DND-41 (cell line): ENCODE measurements around the gene ARX.
A peak's percentile ranks its signal among the peaks of the same experiment; 100 is the strongest.

ENCODE experiments used
- ATAC-seq: fragments of 200-7000 bp; cut with Tn5 transposase; 3 replicates; pipeline ENCODE4 v1.9.1; 2021; ENCODE audit warnings: low read depth; ENCODE audit not compliant: insufficient read depth
- DNase-seq: peaks from one replicate; pipeline ENCODE4 v3.0.0-alpha.2; 2020
- H2AFZ ChIP-seq: 2 replicates; pipeline ENCODE4 v1.6.0; 2012; ENCODE audit warnings: low read depth, low read length
- H3K27ac ChIP-seq: 2 replicates; pipeline ENCODE4 v1.5.1; 2012; ENCODE audit warnings: low read length, inconsistent platforms
- H3K27me3 ChIP-seq: fragments of 200-600 bp; sonication (generic); 2 replicates; pipeline ENCODE4 v1.6.0; 2012; ENCODE audit warnings: low read length, mild to moderate bottlenecking, inconsistent platforms; ENCODE audit not compliant: insufficient read depth, poor library complexity
- H3K36me3 ChIP-seq: 2 replicates; pipeline ENCODE4 v1.5.1; 2012; ENCODE audit warnings: low read length, inconsistent platforms; ENCODE audit not compliant: insufficient read depth
- H3K4me1 ChIP-seq: 2 replicates; pipeline ENCODE4 v1.5.1; 2012; ENCODE audit warnings: mild to moderate bottlenecking, low read length; ENCODE audit not compliant: insufficient read depth
- H3K4me2 ChIP-seq: 2 replicates; pipeline ENCODE4 v1.6.0; 2012; ENCODE audit warnings: mild to moderate bottlenecking, moderate library complexity, low read length, inconsistent platforms; ENCODE audit not compliant: insufficient read depth
- H3K4me3 ChIP-seq, 2 experiments: fragments of 200-600 bp in 1 of 2; shearing (Covaris generic) in 1 of 2; 2 replicates each; pipeline ENCODE4 v1.5.1; 2012 to 2016; ENCODE audit warnings: inconsistent platforms in 2 of 2, low read length in 2 of 2, mild to moderate bottlenecking in 2 of 2, low read depth in 1 of 2, moderate library complexity in 1 of 2
- H3K79me2 ChIP-seq: 2 replicates; pipeline ENCODE4 v1.6.0; 2012; ENCODE audit warnings: low read length, inconsistent platforms; ENCODE audit not compliant: insufficient read depth
- H3K9ac ChIP-seq: 2 replicates; pipeline ENCODE4 v1.6.0; 2012; ENCODE audit warnings: low read depth, mild to moderate bottlenecking, inconsistent platforms, low read length, moderate library complexity
- H3K9me3 ChIP-seq: 2 replicates; pipeline ENCODE4 v1.5.1; 2012; ENCODE audit warnings: low read length, moderate library complexity, mild to moderate bottlenecking, inconsistent platforms; ENCODE audit not compliant: insufficient read depth, severe bottlenecking
- H4K20me1 ChIP-seq: 2 replicates; pipeline ENCODE4 v1.6.0; 2012; ENCODE audit warnings: low read length; ENCODE audit not compliant: insufficient read depth
- EZH2 ChIP-seq: IDR thresholded peaks from 3 replicates; pipeline ENCODE4 v1.6.1; 2012; ENCODE audit warnings: borderline replicate concordance, low read depth, mild to moderate bottlenecking, moderate library complexity, low read length, inconsistent platforms; ENCODE audit not compliant: severe bottlenecking
- TF ChIP-seq, protein P1 (sequence below): IDR thresholded peaks from 2 replicates; pipeline ENCODE4 v1.5.1; 2012; ENCODE audit warnings: borderline replicate concordance, low read length, moderate library complexity, mild to moderate bottlenecking; ENCODE audit not compliant: poor library complexity, severe bottlenecking; ENCODE audit errors: extremely low read depth

ARX gene

DNA sequence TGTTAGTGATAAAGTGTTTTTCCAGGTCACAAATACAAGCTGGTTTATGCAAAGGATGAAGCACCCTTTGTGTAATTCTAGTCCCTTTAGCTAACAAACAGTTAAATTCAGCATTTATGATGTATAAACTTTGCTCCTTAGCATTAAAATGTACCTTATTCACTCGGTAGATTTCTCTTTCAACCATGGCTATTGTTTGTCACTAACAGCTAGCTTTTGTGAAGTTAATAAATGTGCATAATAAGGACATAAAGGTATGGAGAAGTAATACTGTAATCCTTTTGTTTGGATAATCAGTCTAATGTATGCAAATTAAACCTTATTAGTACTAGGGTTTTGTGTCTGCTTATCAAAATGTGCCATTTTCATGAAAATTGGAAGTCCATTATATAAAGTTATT lies 34.2 kb upstream of the ARX start:
- H3K4me2 ChIP-seq, result peak overlapping the region; percentile 49
- no peaks in the 10 kb centered on the region for H4K20me1 ChIP-seq
- no peak for TF ChIP-seq EZH2
- TF ChIP-seq, protein P1, sequence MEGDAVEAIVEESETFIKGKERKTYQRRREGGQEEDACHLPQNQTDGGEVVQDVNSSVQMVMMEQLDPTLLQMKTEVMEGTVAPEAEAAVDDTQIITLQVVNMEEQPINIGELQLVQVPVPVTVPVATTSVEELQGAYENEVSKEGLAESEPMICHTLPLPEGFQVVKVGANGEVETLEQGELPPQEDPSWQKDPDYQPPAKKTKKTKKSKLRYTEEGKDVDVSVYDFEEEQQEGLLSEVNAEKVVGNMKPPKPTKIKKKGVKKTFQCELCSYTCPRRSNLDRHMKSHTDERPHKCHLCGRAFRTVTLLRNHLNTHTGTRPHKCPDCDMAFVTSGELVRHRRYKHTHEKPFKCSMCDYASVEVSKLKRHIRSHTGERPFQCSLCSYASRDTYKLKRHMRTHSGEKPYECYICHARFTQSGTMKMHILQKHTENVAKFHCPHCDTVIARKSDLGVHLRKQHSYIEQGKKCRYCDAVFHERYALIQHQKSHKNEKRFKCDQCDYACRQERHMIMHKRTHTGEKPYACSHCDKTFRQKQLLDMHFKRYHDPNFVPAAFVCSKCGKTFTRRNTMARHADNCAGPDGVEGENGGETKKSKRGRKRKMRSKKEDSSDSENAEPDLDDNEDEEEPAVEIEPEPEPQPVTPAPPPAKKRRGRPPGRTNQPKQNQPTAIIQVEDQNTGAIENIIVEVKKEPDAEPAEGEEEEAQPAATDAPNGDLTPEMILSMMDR, result no peak
- no peak for ATAC-seq
- DNase-seq, result no peak
- no peak overlapping the region for H3K4me3 ChIP-seq
- no peaks in the 10 kb centered on the region for H3K27me3 ChIP-seq
- no peaks in the 10 kb centered on the region for H3K36me3 ChIP-seq
- no peak overlapping the region for H3K9ac ChIP-seq
- H3K9me3 ChIP-seq, result no peaks in the 10 kb centered on the region
- H2AFZ ChIP-seq, result no peak overlapping the region
- H3K4me1 ChIP-seq, result peaks cover 16% of the 10 kb centered on the region
- H3K27ac ChIP-seq, result peak overlapping the region; percentile 44; the same call in 1 of the 2 replicates
- no peaks in the 10 kb centered on the region for H3K79me2 ChIP-seq

GRCh38 chrX:25049357-25049756 lies 33.6 kb upstream of the ARX start:
- DNase-seq (peak; percentile 30), ATAC-seq (peak; percentile 82)
- TF ChIP-seq, protein P1, result no peak
- TF ChIP-seq EZH2, result no peak
- H3K4me2 ChIP-seq, result peak overlapping the region; percentile 49
- H3K9me3 ChIP-seq, result no peaks in the 10 kb centered on the region
- peaks cover 16% of the 10 kb centered on the region for H3K4me1 ChIP-seq
- H4K20me1 ChIP-seq, result no peaks in the 10 kb centered on the region
- no peaks in the 10 kb centered on the region for H3K79me2 ChIP-seq
- H3K27ac ChIP-seq, result peak overlapping the region; percentile 44; the same call in 1 of the 2 replicates
- no peak overlapping the region for H3K9ac ChIP-seq
- no peak overlapping the region; a peak in 1 of 4 replicates for H3K4me3 ChIP-seq
- no peaks in the 10 kb centered on the region for H3K36me3 ChIP-seq
- peak overlapping the region; percentile 67; the same call in 1 of the 2 replicates for H2AFZ ChIP-seq
- no peaks in the 10 kb centered on the region for H3K27me3 ChIP-seq

GRCh38 chrX:25048178-25048577 lies 32.4 kb upstream of the ARX start:
- no peaks in the 10 kb centered on the region for H3K36me3 ChIP-seq
- H3K4me2 ChIP-seq, result no peak overlapping the region
- no peaks in the 10 kb centered on the region for H3K79me2 ChIP-seq
- no peak overlapping the region for H3K9ac ChIP-seq
- no peaks in the 10 kb centered on the region for H3K9me3 ChIP-seq
- H3K27ac ChIP-seq, result no peak overlapping the region
- no peaks in the 10 kb centered on the region for H3K27me3 ChIP-seq
- TF ChIP-seq EZH2, result no peak
- TF ChIP-seq, protein P1, result no peak
- H2AFZ ChIP-seq, result no peak overlapping the region
- peaks cover 16% of the 10 kb centered on the region for H3K4me1 ChIP-seq
- DNase-seq (no peak), ATAC-seq (no peak)
- H3K4me3 ChIP-seq, result no peak overlapping the region
- no peaks in the 10 kb centered on the region for H4K20me1 ChIP-seq

- Histone ChIP-seq H4K20me1 (no peaks in the 10 kb centered on the region), H3K4me3 (no peak overlapping the region), H3K27me3 (no peaks in the 10 kb centered on the region), H3K79me2 (no peaks in the 10 kb centered on the region), H2AFZ (no peak overlapping the region), H3K36me3 (no peaks in the 10 kb centered on the region), H3K27ac (no peak overlapping the region), H3K4me2 (no peak overlapping the region), H3K9me3 (no peaks in the 10 kb centered on the region), H3K9ac (no peak overlapping the region), H3K4me1 (no peaks in the 10 kb centered on the region)
- no peak for TF ChIP-seq EZH2
- TF ChIP-seq, protein P1, result no peak
- ATAC-seq (no peak), DNase-seq (no peak)
Measured at GRCh38 chrX:25043192-25043591, 27.4 kb upstream of the ARX start.
